HG03521 (cell line): Measurements from ENCODE around the gene ARL5B.
"Not testable (repeated sequence)": the region's sequence is repeated elsewhere in the genome, so short reads cannot be mapped to it uniquely, and the experiment has no call there.

Experiments used
- ATAC-seq: cut with Tn5 transposase; IDR thresholded peaks from one replicate; pipeline ENCODE4 v1.9.1; 2021; ENCODE audit warnings: mild to moderate bottlenecking, moderate library complexity; ENCODE audit not compliant: unreplicated experiment

ARL5B gene

GRCh38 chr10:18659125-18659818 is at the start of gene ARL5B:
TSS of gene ARL5B (plus strand) at chr10:18659431. CDS start at chr10:18659638, 207 bp downstream.
- ATAC-seq, result peak; percentile 89

- no peak for ATAC-seq
These were observed 48.7 kb upstream of the ARL5B start for GRCh38 chr10:18610517-18610916.

DNA sequence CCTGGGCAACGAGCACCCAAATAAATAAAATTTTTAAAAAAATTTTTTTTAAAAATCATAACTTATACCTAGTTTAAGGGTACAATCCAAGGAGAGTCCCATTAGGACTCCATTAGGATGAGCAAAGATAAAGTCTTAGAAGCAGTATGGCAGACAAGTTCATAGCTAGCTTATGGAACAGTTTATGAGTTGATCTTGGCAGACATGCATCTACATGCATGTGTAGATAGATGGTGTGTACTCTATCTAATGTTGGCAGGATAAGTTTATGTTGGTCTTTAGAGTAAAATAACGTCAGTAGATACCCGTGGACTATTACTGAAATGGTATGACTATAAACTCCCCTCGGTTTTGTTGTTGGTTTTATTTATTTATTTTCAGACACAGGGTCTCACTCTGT is 48.1 kb upstream of the ARL5B start:
- no peak for ATAC-seq

- ATAC-seq, result no peak
These were observed 43.6 kb upstream of the ARL5B start for GRCh38 chr10:18615618-18616017.

GRCh38 chr10:18616337-18616736 is 42.9 kb upstream of the ARL5B start:
- ATAC-seq, result no peak

- no peak for ATAC-seq
These were observed 40.2 kb upstream of the ARL5B start for GRCh38 chr10:18619016-18619415.

GRCh38 chr10:18620856-18621255 is 38.4 kb upstream of the ARL5B start:
- ATAC-seq, result no peak

DNA sequence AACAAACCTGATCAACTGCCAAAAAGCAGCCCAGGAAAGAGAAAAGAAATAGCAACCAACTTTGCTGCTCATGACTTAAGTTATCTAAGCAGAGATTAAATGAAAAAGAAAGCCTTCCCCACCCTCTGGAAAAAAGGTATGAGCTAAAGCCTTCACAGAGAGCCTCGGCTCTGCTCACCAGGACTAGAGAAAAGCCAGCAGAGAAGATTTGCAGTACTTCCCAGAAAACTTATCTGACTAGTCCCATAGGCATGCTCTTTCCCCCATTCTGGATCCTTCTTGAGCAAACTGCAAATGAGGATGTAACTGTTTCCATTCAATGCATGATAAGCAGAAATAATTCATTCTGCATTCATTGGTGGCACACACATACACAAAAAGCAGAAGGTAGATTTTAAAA is 35.6 kb upstream of the ARL5B start:
- ATAC-seq, result not testable (repeated sequence)

DNA sequence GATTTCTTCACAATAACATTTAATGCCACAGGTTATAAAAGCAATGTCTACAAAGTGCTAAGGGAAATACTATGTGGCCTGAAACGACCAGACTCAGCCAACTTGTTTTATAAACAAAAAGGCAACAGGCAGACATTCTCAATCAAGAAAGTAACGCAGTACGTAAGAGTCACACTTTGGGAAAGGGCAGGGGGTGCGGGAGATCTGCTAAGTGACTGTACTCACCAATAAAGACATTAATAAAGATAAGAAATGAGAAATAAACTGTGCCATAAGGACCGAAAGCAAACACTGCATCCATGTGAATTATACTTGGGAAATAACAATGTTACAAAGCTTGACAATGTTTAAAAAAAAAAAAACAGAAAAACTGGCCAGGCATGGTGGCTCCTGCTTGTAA is 33.3 kb upstream of the ARL5B start:
- ATAC-seq, result no peak

GRCh38 chr10:18627452-18628018 is 31.7 kb upstream of the ARL5B start:
- ATAC-seq, result not testable (repeated sequence)

DNA sequence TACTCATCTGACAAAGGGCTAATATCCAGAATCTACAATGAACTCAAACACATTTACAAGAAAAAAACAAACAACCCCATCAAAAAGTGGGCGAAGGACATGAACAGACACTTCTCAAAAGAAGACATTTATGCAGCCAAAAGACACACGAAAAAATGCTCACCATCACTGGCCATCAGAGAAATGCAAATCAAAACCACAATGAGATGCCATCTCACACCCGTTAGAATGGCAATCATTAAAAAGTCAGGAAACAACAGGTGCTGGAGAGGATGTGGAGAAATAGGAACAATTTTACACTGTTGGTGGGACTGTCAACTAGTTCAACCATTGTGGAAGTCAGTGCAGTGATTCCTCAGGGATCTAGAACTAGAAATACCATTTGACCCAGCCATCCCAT is 26.7 kb upstream of the ARL5B start:
- ATAC-seq, result not testable (repeated sequence)

GRCh38 chr10:18635995-18636394 is 23.2 kb upstream of the ARL5B start:
- ATAC-seq, result no peak

- not testable (repeated sequence) for ATAC-seq
These were observed 21.8 kb upstream of the ARL5B start for GRCh38 chr10:18637400-18637799.

DNA sequence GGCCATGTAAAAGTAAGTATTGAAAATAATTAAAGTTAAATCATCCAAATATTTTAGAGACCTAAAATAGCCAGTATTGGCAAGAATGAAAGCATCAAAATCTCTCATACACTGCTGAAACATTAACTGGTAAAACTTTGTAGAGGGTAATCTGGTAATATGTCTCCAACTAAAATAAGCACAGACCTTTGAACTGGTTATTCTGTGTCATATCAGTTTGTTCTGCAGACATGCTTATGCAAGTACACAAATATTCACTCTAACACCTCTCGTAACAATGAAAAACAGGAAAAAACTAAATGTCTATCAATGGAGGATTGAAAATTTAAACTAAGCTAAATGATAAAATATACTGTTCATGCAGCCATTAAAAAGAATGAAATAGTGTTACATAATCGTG is 19.5 kb upstream of the ARL5B start:
- ATAC-seq, result not testable (repeated sequence)

GRCh38 chr10:18647151-18647550 is 12.1 kb upstream of the ARL5B start:
- no peak for ATAC-seq

DNA sequence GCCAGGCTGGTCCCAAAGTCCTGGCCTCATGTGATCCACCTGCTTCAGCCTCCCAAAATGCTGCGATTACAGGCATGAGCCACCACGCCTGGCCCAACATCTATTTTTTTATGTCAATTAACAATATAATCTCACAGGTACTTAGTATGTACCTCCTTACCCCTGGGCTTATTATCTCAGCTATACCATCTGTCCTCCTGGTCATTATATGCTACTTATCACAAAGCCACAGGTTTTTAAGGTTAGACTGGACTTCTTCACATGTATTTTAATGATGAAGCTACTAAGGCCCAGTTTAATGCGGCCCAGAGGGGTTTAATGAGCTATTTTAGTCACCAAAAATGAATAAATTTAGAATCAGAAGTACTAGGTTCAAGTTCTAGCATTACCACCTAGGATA is 11.3 kb upstream of the ARL5B start:
- no peak for ATAC-seq

GRCh38 chr10:18649364-18649959 is 9.8 kb upstream of the ARL5B start:
- no peak for ATAC-seq

GRCh38 chr10:18650404-18650997 is 8.7 kb upstream of the ARL5B start:
- no peak for ATAC-seq

DNA sequence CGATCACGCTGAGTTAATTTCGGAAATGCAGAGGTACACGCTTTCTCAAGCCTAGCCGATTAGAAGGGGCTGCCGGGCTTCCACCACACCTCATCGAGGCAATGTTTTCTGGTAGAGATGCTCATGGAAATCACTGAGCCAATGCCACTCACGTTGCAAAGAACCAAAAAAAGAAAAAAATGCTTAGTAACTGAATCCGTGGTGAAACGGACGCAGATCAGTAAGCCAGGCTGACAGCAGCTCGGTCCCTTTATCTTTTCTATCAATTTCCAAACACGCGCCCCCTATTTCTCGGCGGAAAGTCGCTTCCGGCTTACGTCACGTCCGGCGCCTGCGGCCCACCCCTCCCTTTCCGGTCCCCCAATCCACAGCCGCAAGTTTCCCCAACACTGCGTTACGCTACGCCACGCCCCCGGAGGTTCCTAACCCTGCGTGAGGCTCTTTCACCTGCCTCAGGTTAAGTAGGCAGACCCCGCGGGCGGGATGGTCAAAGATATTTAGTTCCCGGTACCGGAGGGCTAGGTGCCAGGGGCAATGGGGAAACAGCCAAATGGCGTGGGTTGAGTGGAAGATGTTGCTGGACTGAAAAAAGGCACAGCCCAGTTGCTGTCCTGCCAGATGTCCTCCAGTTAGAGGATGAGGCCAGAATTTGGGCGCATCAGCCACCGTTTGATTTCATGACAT is 7.8 kb upstream of the ARL5B start, which contains the start of gene NSUN6:
TSS of gene NSUN6 (minus strand) at position 264 of the 684 bp plus-strand sequence. CDS start 384 bp downstream, outside the sequence.
- peak; percentile 99 for ATAC-seq

- no peak for ATAC-seq
These were observed 6.1 kb upstream of the ARL5B start for GRCh38 chr10:18653112-18653511.

DNA sequence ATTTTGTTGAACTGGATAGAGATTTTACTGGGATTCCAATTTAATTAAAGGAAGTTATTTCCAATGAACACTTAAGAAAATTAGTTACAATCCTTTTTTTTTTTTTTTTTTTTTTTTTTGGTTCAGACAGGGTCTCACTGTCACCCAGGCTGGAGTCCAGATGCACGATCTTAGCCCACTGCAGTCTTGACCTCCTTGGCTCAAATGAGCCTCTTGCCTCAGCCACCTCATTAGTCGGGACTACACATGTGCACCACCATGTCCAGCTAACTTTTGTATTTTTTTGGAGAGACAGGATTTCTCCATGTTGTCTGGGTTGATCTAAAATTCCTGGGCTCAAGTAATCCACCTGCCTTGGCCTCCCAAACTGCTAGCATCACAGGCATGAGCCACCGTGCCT is 2.5 kb upstream of the ARL5B start:
- no peak for ATAC-seq
